HUDEP-2 (cell line): ENCODE measurements around the gene MED7.
A peak's percentile ranks its signal among the peaks of the same experiment; 100 is the strongest.
"Not testable (repeated sequence)": the region's sequence is repeated elsewhere in the genome, so short reads cannot be mapped to it uniquely, and the experiment has no call there.

Source experiments
- DNase-seq, 76 experiments: peaks; one replicate each; lab custom pipeline; 2025; ENCODE audit not compliant: unreplicated experiment in 76 of 76; lab: John Stamatoyannopoulos, UW

MED7 gene

GRCh38 chr5:157142317-157143126 is at the start of gene MED7:
TSS of gene MED7 (minus strand) at chr5:157142865. CDS start at chr5:157139431, 3,434 bp downstream.
- peak in 75 of 76 experiments; percentile 45 to 98 (median 91) for DNase-seq

GRCh38 chr5:157189223-157189622 is 46.6 kb upstream of the MED7 start:
- DNase-seq = no peak

GRCh38 chr5:157188270-157188669 is 45.6 kb upstream of the MED7 start:
- DNase-seq = no peak

GRCh38 chr5:157187046-157187754 is 44.5 kb upstream of the MED7 start:
- DNase-seq = no peak

GRCh38 chr5:157186309-157187045 is 43.8 kb upstream of the MED7 start:
- no peak for DNase-seq

- DNase-seq = not testable (repeated sequence)
Observed at GRCh38 chr5:157185122-157185521, 42.5 kb upstream of the MED7 start.

- no peak for DNase-seq
Observed at GRCh38 chr5:157184117-157184670, 41.5 kb upstream of the MED7 start.

- DNase-seq = no peak
Observed at GRCh38 chr5:157182143-157182757, 39.6 kb upstream of the MED7 start.

- peak in 1 of 76 experiments; percentile 1 for DNase-seq
Observed at GRCh38 chr5:157180374-157181264, 38.0 kb upstream of the MED7 start, which contains the start of gene ITK. TSS of gene ITK (plus strand) at chr5:157180840. CDS start at chr5:157180978, 138 bp downstream.

- no peak for DNase-seq
Observed at GRCh38 chr5:157178966-157179365, 36.3 kb upstream of the MED7 start.

GRCh38 chr5:157177953-157178352 is 35.3 kb upstream of the MED7 start:
- no peak for DNase-seq

GRCh38 chr5:157175071-157175612 is 32.5 kb upstream of the MED7 start:
- no peak for DNase-seq

GRCh38 chr5:157172403-157172802 is 29.7 kb upstream of the MED7 start:
- peak in 1 of 76 experiments; percentile 6 for DNase-seq

GRCh38 chr5:157168286-157168685 is 25.6 kb upstream of the MED7 start:
- DNase-seq = no peak

GRCh38 chr5:157167214-157167621 is 24.6 kb upstream of the MED7 start:
- DNase-seq = no peak

- no peak for DNase-seq
Observed at GRCh38 chr5:157166214-157167213, 23.8 kb upstream of the MED7 start, which contains the start of gene GARIN3. TSS of gene GARIN3 (minus strand) at chr5:157166264. CDS start at chr5:157166168, 96 bp downstream.

GRCh38 chr5:157165668-157166067 is 23.0 kb upstream of the MED7 start:
- DNase-seq = no peak

GRCh38 chr5:157165261-157165660 is 22.6 kb upstream of the MED7 start:
- DNase-seq = no peak
